ENCODE data around the gene CRYBA2.

CRYBA2 gene

GRCh38 chr2:218952160-218952559 is 41.1 kb downstream of the CRYBA2 start:
- no peak for DNase-seq

DNA sequence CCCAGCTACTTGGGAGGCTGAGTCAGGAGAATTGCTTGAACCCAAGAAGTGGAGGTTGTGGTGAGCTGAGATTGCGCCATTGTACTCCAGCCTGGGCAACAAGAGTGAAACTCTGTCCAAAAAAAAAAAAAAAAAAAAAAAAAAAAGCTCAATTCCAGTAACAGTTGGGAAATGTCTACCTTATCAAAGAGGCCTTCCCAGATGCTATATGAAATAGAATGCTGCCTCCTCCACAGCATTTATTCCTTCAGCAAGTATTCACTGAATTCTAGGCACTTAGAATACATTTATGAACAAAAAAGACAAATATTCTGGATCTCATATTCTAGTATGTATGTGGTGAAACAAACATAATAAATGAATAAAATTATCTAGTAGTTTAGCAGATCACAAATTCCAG is 46.6 kb downstream of the CRYBA2 start:
- no peak for DNase-seq

DNA sequence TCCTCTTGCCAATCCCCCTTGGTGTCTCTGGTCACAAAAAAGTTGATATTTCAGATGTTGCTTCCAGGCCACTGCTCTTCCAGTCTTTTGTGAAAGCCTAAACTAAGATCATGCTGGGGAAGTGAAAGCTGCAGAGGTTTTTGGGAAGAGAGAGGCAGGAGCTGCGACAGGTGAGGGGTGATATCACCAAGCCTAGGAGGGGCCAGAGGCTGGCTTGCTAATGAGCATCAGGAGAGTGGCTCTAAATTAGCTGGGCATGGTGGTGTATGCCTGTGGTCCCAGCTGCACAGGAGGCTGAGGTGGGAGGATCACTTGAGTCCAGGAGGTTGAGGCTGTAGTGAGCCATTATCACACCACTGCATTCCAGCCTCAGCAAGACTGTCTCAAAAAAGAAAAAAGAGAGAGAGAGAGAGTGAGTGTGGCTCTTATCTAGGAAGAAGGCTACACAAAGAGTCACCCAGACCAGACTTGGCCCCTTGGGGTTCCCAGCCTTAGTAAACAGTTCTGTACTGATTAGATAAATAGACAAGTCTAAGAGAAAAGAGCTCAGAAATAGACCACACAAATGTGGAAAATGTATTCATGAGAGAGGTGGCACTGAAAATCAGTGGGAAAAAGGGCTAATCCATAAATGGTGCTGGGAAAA is 48.3 kb downstream of the CRYBA2 start:
- DNase-seq: no peak
